Posterior cingulate gyrus (tissue), 11 donors: Measurements from ENCODE around the gene PLAC1.

Experiments used
- DNase-seq, 10 donors: peaks; one replicate each; pipeline versions ENCODE4 v3.0.0 to v3.0.0-alpha.2; 2020 to 2021; ENCODE audit warnings: mixed read lengths in 3 of 10
- intact Hi-C: fragments of 100-400 bp; cut with DNase I; formaldehyde crosslinking; loops from one replicate; pipeline ENCODE4 v1.15.1; 2023

PLAC1 gene, protein sequence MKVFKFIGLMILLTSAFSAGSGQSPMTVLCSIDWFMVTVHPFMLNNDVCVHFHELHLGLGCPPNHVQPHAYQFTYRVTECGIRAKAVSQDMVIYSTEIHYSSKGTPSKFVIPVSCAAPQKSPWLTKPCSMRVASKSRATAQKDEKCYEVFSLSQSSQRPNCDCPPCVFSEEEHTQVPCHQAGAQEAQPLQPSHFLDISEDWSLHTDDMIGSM

GRCh38 chrX:134658002-134658759, at the start of gene PLAC1:
Gene PLAC1 (minus strand): TSS chrX:134658471. CDS start chrX:134566682, 91,789 bp downstream.
- intact Hi-C loops, result no loop called here
- no peak for DNase-seq

DNA sequence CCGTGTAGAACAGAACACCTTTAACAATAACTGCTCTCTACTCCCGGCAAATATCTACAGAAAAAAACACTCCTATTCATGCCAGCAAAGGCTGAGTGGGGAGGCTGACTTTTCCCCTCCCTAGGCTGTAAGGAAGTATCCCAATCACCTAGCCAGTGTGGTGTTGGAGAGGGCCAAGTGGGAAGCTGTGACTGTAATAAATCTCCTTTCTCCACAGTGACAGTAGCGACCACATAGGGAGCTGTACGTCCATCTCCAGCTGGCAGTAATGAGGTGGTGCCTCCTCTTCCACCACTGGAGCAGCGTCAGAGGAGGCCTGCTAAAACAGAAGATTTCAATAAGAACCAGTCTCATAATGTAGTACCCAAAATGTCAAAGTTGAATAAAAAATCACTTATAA, 47.9 kb upstream of the PLAC1 start:
- DNase-seq, result no peak
- intact Hi-C loops, result no loop called here

- no peak for DNase-seq
- intact Hi-C loops, result no loop called here
Measured at GRCh38 chrX:134695999-134696398, 37.7 kb upstream of the PLAC1 start.

- DNase-seq, result no peak
- intact Hi-C loops, result no loop called here
Measured at GRCh38 chrX:134694333-134695322, 36.4 kb upstream of the PLAC1 start.

GRCh38 chrX:134693644-134694043, 35.4 kb upstream of the PLAC1 start:
- no peak for DNase-seq
- intact Hi-C loops, result no loop called here

DNA sequence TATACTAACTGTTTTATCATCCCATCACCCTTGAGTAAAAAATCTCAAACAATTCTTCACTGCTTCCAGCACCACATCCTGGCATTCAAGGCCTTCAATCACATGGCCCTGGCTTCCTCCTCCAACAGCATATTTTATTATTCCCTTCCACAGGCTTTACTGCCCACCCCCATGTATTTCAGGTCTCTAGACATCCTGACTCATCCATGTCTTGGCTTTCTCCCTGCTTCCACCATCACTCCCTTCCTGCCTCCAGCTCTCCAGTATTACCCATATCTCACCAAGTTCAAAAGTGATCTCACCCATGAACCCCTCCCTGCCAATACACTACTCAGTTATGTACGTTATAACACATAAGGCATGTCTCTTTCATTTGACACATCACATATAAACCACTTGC, 34.7 kb upstream of the PLAC1 start:
- intact Hi-C loops, result no loop called here
- no peak for DNase-seq

- DNase-seq, result peak in 1 of 10 donors; percentile 66
- intact Hi-C loops, result no loop called here
Measured at GRCh38 chrX:134692233-134692632, 34.0 kb upstream of the PLAC1 start.

GRCh38 chrX:134691453-134691852, 33.2 kb upstream of the PLAC1 start:
- intact Hi-C loops, result no loop called here
- DNase-seq, result no peak

- DNase-seq, result no peak
- intact Hi-C loops, result loop anchor here (1.0 kb wide), 1 partner anchor 38 kb away; no protein-coding TSS in a partner anchor
Measured at GRCh38 chrX:134688839-134689238, 30.6 kb upstream of the PLAC1 start.

DNA sequence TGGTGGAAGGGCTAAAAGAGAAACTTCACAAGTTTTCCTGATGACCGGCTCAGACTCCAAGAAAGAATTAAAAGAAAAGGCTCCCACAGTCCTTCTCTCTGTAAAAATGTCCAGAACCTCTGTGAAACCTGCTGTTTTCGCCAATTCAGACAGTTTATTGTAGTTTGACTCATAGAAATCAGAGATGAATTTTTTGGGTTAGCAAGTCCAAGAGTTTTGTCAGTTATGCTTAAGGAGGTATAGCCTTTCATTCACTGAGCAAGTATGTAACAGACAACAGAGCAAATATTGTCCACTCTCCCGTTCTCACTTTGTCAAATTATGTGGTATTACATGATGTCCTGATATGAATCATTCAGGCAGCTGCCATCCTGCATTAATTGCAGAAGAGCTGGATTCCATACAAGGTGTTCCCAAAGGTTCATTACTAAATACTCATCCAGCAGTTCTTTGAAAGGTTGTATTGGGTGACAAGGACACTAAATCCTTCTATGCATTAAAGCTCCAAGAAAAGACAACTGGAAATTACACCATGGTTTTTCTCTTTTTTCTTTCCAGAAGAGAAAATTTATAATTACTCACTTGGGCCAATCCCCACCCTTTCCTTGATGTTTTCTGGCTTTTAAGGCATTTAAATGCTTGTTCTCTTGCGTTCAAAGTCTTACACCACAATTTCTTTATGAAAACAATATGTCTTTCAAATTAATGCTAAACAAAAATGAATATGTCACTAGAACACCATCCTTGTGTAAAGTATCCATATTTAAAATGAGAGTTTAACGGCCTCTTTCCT, 30.0 kb upstream of the PLAC1 start:
- intact Hi-C loops, result no loop called here
- no peak for DNase-seq

- DNase-seq, result no peak
- intact Hi-C loops, result no loop called here
Measured at GRCh38 chrX:134685668-134686067, 27.4 kb upstream of the PLAC1 start.

GRCh38 chrX:134684956-134685355, 26.7 kb upstream of the PLAC1 start:
- no peak for DNase-seq
- intact Hi-C loops, result no loop called here

- intact Hi-C loops, result no loop called here
- DNase-seq, result no peak
Measured at GRCh38 chrX:134683351-134684005, 25.2 kb upstream of the PLAC1 start.

DNA sequence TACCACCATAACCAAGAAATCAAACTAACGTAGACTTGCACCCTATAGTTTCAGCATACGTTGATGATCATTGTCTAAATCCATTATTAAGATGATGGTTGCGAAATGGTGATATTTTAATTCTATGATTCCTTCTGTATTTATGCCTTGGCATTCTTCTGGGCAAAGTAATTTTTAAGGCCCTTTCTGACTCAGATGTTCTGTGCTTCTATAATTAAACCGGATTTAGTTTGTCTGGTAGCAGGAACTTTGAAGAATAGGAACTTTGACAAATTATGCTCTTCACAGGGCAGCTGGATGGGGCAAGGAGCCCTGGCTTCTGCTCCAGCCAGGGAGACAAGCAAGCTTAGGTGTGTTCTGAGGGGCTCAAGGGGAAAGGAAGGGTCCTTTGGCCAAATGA, 23.8 kb upstream of the PLAC1 start:
- intact Hi-C loops, result no loop called here
- no peak for DNase-seq

DNA sequence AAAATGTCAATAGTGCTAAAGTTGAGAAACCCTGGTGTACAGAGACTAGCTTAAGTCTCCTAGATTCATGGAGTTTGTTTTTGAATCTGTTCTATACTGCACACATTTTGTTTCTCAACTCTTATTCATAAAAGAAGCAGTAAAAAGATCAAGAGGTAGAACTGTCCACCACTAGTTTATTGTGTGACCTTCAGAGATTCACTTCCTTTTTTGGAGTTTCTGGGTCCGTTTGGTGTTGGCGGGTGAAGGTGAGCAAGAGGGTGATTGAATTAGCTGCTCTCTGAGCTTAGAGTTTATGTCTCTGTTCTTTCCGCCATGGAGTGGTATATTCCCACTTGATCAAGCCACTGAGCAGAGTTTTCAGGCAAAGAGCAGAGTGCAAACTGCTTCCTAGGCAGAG, 21.4 kb upstream of the PLAC1 start:
- intact Hi-C loops, result no loop called here

DNA sequence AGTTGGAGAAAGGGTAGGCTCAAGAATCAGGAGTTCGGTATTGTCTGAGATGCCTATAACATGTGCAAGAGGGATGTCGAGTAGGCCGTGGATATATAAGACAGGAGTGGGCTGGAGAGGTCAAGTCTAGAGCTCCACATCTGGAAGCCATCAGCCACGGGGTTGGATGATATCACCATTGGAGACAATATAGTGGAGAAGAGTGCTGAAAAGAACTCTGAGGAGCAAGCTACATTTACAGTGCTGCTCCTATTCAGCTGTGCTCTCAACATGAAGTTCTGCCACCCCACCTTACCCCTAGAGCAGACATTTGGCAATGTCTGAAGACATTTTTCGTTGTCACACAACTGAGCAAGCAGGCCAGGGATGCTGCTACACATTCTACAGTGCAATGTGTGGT, 20.9 kb upstream of the PLAC1 start:
- intact Hi-C loops, result no loop called here
- DNase-seq, result no peak

More for the DNA sequence above, 21.4 kb upstream of the PLAC1 start:
- no peak for DNase-seq

GRCh38 chrX:134677332-134677731, 19.1 kb upstream of the PLAC1 start:
- intact Hi-C loops, result no loop called here
- DNase-seq, result no peak

- intact Hi-C loops, result no loop called here
- DNase-seq, result no peak
Measured at GRCh38 chrX:134676436-134676835, 18.2 kb upstream of the PLAC1 start.

- no peak for DNase-seq
- intact Hi-C loops, result no loop called here
Measured at GRCh38 chrX:134673123-134673522, 14.9 kb upstream of the PLAC1 start.

DNA sequence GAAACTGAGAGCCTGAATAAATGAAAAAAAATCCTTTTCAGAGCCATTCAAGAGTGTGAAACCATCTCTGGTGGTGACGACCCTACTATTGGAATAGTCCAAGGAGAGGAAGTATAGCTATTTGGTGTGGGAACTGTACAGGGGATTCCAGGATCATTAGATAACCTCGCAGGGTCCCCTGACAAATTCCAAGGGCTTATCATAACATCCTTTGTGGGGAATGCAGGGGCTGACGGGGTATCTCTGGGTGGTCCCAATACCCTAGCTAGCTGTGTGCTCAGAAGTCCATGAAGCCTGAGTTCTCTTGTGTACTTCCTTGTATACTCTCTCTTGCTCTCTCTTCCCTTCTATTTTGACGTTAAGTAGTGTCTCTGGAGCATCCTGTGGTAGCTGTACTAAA, 13.8 kb upstream of the PLAC1 start:
- intact Hi-C loops, result no loop called here
- no peak for DNase-seq
